Bronchial epithelial cell (primary cell): Measurements from ENCODE around the gene TIMP2. TPM values are rescaled to one million over a fixed set of nuclear protein-coding genes. Genes with fewer than 3 reads are reported as not detected.

Source experiments
- DNase-seq: peaks from one replicate; pipeline ENCODE4 v3.0.0-alpha.2; 2010; ENCODE audit warnings: low read depth
- FAIRE-seq: peaks from 2 replicates; lab custom pipeline; 2011; peaks lifted over from hg19 to GRCh38; lab: Jason Lieb, UNC
- H3K27me3 ChIP-seq: 2 replicates; pipeline ENCODE4 v1.5.1; 2011; ENCODE audit warnings: low read length; ENCODE audit not compliant: control insufficient read depth, insufficient read depth
- H3K36me3 ChIP-seq: 2 replicates; pipeline ENCODE4 v1.5.1; 2011; ENCODE audit warnings: low read length; ENCODE audit not compliant: control insufficient read depth, insufficient read depth
- H3K4me3 ChIP-seq: 2 replicates; pipeline ENCODE4 v1.5.1; 2011; ENCODE audit warnings: mild to moderate bottlenecking, low read depth, low read length, control low read depth
- total RNA-seq: library from RNA; depleted of rRNA; stranded (reverse); fragments of >200 nt; gene quantifications from 2 replicates; pipeline ENCODE4 v1.2.1, GENCODE V29; 2014
- TF ChIP-seq, protein P1 (sequence below): IDR thresholded peaks from 2 replicates; pipeline ENCODE4 v1.5.1; 2011; ENCODE audit warnings: mild to moderate bottlenecking, moderate library complexity, low read length, control low read depth, inconsistent platforms; ENCODE audit not compliant: insufficient read depth, severe bottlenecking

Gene TIMP2
- total RNA-seq, 1 donor from 2014 or later: 2.1 TPM

DNA sequence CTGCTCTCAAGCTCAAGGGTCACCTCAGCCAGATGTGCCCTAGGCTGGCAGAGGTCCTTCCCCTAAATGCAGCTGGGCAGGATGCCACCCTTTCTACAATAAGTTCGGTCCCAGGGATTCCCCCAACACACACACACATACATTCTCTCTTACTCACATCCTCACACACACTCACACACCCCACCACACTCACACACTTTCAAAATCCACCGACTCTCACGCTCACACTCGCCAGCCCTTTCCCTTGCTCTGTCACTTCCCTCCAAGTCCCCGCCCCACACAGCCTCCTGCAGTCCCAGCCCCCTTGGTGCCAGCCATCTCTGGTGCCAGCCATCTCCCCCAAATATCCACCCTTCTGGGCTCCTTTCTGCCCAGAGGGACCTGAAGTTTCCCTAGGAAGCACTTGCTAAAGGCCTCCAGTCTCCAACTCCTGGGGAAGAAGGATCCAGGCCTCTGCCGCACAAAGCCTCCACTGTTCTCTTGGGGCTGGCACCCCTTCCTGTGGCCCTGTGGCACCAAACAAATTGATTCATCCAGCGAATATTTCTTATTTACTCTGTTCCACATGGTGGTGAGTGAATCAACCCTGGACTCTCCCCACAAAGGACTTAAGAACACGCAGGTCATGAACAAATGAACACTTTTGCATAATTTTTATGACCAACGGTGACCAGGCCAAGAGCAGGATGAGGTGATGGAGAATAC, 80.7 kb downstream of the TIMP2 start:
- no peaks in the 10 kb centered on the region for H3K27me3 ChIP-seq
- FAIRE-seq (no peak), DNase-seq (peak; percentile 29)
- H3K4me3 ChIP-seq: no peak overlapping the region
- TF ChIP-seq, protein P1, sequence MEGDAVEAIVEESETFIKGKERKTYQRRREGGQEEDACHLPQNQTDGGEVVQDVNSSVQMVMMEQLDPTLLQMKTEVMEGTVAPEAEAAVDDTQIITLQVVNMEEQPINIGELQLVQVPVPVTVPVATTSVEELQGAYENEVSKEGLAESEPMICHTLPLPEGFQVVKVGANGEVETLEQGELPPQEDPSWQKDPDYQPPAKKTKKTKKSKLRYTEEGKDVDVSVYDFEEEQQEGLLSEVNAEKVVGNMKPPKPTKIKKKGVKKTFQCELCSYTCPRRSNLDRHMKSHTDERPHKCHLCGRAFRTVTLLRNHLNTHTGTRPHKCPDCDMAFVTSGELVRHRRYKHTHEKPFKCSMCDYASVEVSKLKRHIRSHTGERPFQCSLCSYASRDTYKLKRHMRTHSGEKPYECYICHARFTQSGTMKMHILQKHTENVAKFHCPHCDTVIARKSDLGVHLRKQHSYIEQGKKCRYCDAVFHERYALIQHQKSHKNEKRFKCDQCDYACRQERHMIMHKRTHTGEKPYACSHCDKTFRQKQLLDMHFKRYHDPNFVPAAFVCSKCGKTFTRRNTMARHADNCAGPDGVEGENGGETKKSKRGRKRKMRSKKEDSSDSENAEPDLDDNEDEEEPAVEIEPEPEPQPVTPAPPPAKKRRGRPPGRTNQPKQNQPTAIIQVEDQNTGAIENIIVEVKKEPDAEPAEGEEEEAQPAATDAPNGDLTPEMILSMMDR: no peak
- H3K36me3 ChIP-seq: no peaks in the 10 kb centered on the region

DNA sequence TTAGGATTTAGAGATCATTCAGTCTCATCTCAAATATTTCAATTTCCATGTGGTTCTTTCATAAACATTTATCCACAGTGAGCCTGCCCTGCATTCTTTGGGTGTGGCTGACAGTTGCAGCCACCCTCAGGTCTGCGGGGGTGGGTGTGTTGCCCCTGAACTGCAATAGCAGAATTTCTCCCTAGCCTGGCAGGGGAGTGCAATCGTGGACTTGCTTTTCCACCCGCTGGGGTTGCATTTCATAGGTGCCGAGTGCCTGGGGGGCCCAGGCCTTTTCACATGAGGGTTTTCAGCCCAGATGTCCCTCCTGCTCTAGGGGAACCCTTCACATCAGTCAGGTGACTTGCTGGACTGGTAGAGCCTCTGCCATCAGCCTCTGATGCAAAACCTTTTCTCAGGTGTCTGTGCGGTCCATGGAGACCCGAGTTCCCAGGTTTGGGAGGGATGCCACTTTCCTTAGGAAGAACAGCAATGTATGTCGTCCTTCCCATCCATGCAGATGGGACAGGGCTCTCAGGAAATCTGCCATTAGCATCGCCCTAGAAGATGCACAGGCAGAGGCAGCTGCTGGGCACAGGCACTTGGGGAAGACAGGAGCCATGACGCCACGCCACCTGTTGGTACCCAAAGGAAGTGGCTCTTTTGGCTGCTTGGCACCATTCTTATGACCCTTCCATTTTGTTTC, 82.2 kb downstream of the TIMP2 start:
- DNase-seq: peak; percentile 27
- no peaks in the 10 kb centered on the region for H3K36me3 ChIP-seq
- FAIRE-seq: no peak
- H3K27me3 ChIP-seq: no peaks in the 10 kb centered on the region
- TF ChIP-seq, protein P1: peak; percentile 88
- H3K4me3 ChIP-seq: no peak overlapping the region

DNA sequence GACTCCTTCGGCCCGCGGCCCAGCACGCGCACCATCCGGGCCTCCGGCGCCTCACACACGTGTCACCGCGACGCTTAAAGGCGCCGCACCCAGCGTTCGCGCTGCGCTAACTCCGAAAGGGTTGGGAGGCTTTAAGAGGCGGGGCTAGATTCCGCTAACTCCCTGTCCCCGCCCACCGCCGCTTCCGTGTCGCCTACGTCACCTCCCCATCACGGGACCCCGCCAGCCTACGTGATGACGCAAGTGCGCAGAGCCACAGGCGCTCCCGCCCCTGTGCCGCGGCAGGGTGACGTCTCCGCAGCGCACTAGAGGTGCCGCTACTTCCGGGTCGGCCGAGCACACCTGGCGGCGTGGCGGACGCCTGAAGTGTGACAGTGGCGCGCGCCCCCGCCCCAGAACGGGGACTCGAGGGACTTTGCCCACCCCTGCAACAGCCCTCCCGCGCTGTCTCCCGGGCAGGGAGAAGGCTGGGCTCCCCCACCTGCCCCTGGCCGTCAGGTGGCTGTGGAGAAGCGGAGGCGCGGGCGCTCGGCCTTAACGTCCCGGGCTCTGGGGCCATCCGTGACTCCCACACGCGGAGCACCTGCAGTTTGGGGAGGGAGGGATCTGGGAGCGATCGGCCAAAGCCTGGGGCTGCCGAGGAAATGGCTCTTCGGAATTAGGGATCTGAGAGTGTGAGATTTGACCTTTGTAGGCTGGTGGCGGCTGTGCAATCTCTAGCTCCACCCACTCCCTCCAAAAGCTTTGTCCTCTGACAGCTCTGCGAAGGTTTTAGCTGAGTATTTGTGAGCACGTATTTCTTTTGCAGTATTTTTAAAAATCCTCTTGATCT, 84.2 kb downstream of the TIMP2 start, which contains the start of gene USP36:
USP36 (minus strand) TSS at position 35 of the 832 bp plus-strand sequence. CDS start 4,451 bp downstream, outside the sequence.
- Histone ChIP-seq H3K27me3 (no peaks in the 10 kb centered on the region), H3K4me3 (peak within 1 kb of the TSS; percentile 87), H3K36me3 (peaks cover 12% of the 10 kb centered on the region)
- FAIRE-seq (no peak), DNase-seq (peak; percentile 95)
- TF ChIP-seq, protein P1: no peak

DNA sequence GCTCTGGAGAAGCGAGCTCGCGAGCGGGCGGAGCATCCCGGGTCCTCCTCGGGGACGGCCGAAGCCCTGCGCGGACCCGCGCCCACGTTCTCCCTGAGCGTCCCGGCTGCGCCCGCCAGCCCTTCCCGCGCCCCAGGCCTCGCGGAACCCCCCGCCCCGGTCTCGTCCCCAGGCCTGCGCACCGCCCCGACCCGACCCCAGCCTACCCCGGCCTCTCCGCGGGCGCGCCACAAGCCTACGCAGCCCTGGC, 84.7 kb downstream of the TIMP2 start:
- Histone ChIP-seq H3K27me3 (no peaks in the 10 kb centered on the region), H3K36me3 (peaks cover 17% of the 10 kb centered on the region), H3K4me3 (peak overlapping the region; percentile 87)
- no peak for DNase-seq
- TF ChIP-seq, protein P1: no peak
- no peak for FAIRE-seq

DNA sequence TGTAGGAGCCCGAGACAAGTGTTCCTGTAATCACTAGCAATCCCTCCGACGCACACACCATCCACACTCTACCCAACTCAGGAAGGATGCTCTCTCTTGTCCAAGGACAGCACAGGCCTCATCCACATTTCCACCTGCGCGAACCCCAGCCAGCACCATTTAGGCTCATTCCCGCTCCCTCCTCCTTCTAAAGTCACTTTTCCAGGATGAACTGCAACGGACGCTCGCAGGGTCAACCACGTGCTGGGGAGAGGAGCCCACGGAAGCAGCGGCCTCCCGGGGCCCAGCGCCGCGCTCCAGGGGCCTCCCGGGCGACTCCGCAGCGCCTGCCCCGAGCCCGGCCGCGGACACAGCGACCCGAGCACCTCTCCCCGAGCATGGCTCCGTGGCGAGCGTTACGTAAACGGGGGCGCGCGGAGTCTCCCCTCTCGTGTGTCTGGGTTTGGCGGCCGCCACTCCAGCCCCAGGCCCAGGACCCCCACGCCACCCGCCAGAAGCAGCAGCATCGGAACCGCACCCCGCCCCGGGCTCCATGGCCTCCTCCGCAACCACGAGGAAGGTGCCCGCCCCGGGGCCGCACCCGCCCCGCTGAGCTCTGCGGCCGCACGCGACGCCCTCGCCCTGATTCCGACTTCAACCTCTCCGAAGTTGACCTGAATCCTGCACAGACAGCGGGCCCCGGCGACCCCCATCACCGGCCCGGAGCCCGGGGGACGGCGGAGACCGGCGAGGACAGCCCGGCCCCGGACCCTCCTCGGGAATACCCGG, 85.2 kb downstream of the TIMP2 start:
- H3K4me3 ChIP-seq: peak overlapping the region; percentile 87
- no peaks in the 10 kb centered on the region for H3K27me3 ChIP-seq
- peaks cover 21% of the 10 kb centered on the region for H3K36me3 ChIP-seq
- TF ChIP-seq, protein P1: no peak
- DNase-seq (peak; percentile 4), FAIRE-seq (no peak)
